Stimulated activated CD8-positive, alpha-beta memory T cell treated with anti-CD3 and anti-CD28 coated beads, Interleukin-4, amount 100 ng/mL, for 1 hour (primary cell): ENCODE data around the gene NR2F1-AS1.

Experiments
- DNase-seq, 2 donors: peaks; one replicate each; pipeline ENCODE4 v3.0.0-alpha.2; 2020; ENCODE audit warnings: low read depth in 2 of 2, low spot score in 1 of 2

Gene NR2F1-AS1

GRCh38 chr5:93580927-93581445 is at the start of gene NR2F1-AS1:
Gene NR2F1-AS1 (minus strand): TSS chr5:93581219.
- no peak for DNase-seq

GRCh38 chr5:93626801-93627200 is 45.8 kb upstream of the NR2F1-AS1 start:
- no peak for DNase-seq

- DNase-seq = no peak
These were observed 42.1 kb upstream of the NR2F1-AS1 start for GRCh38 chr5:93623153-93623552.

GRCh38 chr5:93622240-93622885 is 41.3 kb upstream of the NR2F1-AS1 start:
- DNase-seq = no peak

GRCh38 chr5:93621327-93621798 is 40.3 kb upstream of the NR2F1-AS1 start:
- DNase-seq = no peak

GRCh38 chr5:93620487-93621326 is 39.7 kb upstream of the NR2F1-AS1 start:
- DNase-seq = peak in 1 of 2 donors; percentile 25

GRCh38 chr5:93616538-93617174 is 35.6 kb upstream of the NR2F1-AS1 start:
- no peak for DNase-seq

- no peak for DNase-seq
These were observed 31.8 kb upstream of the NR2F1-AS1 start for GRCh38 chr5:93612855-93613243.

GRCh38 chr5:93611976-93612854 is 31.2 kb upstream of the NR2F1-AS1 start:
- no peak for DNase-seq

- DNase-seq = no peak
These were observed 30.4 kb upstream of the NR2F1-AS1 start for GRCh38 chr5:93611273-93611975.

GRCh38 chr5:93610581-93611272 is 29.7 kb upstream of the NR2F1-AS1 start:
- no peak for DNase-seq

GRCh38 chr5:93609762-93610161 is 28.7 kb upstream of the NR2F1-AS1 start:
- DNase-seq = no peak

GRCh38 chr5:93608855-93609254 is 27.8 kb upstream of the NR2F1-AS1 start:
- DNase-seq = no peak

- no peak for DNase-seq
These were observed 26.6 kb upstream of the NR2F1-AS1 start for GRCh38 chr5:93607367-93608258.

- DNase-seq = no peak
These were observed 25.3 kb upstream of the NR2F1-AS1 start for GRCh38 chr5:93606382-93606752.

- DNase-seq = no peak
These were observed 23.9 kb upstream of the NR2F1-AS1 start for GRCh38 chr5:93604644-93605515.

GRCh38 chr5:93603793-93604643 is 23.0 kb upstream of the NR2F1-AS1 start:
- DNase-seq = no peak
